Vagina (tissue), 2 donors: ENCODE data around the gene SSUH2. TPM values are rescaled to one million over a fixed set of nuclear protein-coding genes. Genes with fewer than 3 reads are reported as not detected.

Source experiments
- DNase-seq, 2 donors: peaks; one replicate each; pipeline ENCODE4 v3.0.0-alpha.2; 2017; ENCODE audit errors: extremely low spot score in 2 of 2
- H3K27ac ChIP-seq: fragments of 200-600 bp; sonication (generic); one replicate; pipeline ENCODE4 v1.5.1; 2019
- H3K27me3 ChIP-seq: fragments of 200-600 bp; sonication (generic); one replicate; pipeline ENCODE4 v1.5.1; 2019
- H3K36me3 ChIP-seq, 2 donors: fragments of 200-600 bp; sonication (generic); one replicate each; pipeline ENCODE4 v1.5.1; 2017 to 2019
- H3K4me1 ChIP-seq: fragments of 200-600 bp; sonication (generic); one replicate; pipeline ENCODE4 v1.5.1; 2019
- H3K4me3 ChIP-seq, 2 donors: fragments of 200-600 bp; sonication (generic); 1 replicate in 1 of 2; 2 replicates in 1 of 2; pipeline ENCODE4 v1.5.1; 2016 to 2019
- H3K9me3 ChIP-seq: fragments of 200-600 bp; sonication (generic); one replicate; pipeline ENCODE4 v1.5.1; 2019
- POLR2A ChIP-seq, 2 donors: fragments of 450-650 bp; IDR thresholded peaks; one replicate each; pipeline ENCODE4 v1.6.1; 2017; ENCODE audit warnings: antibody characterized with exemption in 2 of 2, mild to moderate bottlenecking in 2 of 2, moderate library complexity in 2 of 2
- POLR2AphosphoS5 ChIP-seq, 2 donors: sonication (generic); formaldehyde crosslinking; IDR thresholded peaks; one replicate each; pipeline ENCODE4 v1.9.0; 2017; ENCODE audit warnings: antibody characterized with exemption in 2 of 2, mild to moderate bottlenecking in 2 of 2, low read depth in 1 of 2; ENCODE audit not compliant: insufficient read depth in 1 of 2
- intact Hi-C: fragments of 100-400 bp; cut with DNase I; formaldehyde crosslinking; loops from one replicate; pipeline ENCODE4 v1.15.1; 2023
- total RNA-seq: library from RNA; depleted of rRNA; stranded (reverse); fragments of >200 nt; gene quantifications from one replicate; pipeline ENCODE4 v1.2.3, GENCODE V29; 2016
- TF ChIP-seq, protein P1 (sequence below), 3 experiments: fragments of 450-650 bp in 2 of 3; fragments of 200-600 bp in 1 of 3; sonication (generic) in 1 of 3; IDR thresholded peaks; one replicate each; pipeline ENCODE4 v1.5.1; 2017 to 2019; ENCODE audit warnings: antibody characterized with exemption in 3 of 3, mild to moderate bottlenecking in 2 of 3, moderate library complexity in 2 of 3

Gene SSUH2
- total RNA-seq, 1 donor from 2014 or later: not detected

DNA sequence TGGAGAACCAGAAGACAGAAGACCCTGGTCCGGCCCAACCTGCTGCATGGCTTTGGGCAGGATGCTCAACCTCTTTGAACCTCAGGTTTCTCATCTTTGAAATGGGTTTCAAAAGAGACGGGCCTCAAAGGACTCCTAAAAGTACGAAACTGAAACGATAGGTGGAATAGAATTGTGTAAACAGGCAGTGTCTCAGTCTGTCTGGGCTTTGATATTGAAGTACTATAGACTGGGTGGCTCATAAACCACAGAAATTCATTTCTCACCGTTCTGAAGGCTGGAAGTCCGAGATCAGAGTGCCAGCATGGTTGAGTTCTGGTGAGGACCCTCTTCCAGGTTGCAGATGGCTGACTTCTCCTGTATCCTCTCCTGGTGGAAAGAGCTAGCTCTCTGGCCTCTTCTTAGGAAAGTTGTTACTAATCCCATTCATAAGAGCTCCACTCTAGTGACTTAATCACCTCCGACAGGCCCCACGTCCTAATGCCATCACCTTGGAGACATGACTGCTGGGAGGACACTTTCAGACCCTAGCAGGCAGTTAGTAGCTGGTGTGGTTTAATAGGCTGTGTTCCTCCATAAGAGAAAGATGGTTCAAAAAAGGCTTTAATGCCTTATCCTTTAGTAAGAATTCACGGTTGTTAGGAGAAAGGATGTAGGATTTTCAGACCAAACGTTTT, 35.7 kb downstream of the SSUH2 start:
- H3K4me3 ChIP-seq: no peak overlapping the region
- DNase-seq: no peak
- H3K9me3 ChIP-seq: no peaks in the 10 kb centered on the region
- intact Hi-C loops: no loop called here
- H3K36me3 ChIP-seq: no peaks in the 10 kb centered on the region
- H3K27me3 ChIP-seq: no peaks in the 10 kb centered on the region
- TF ChIP-seq POLR2AphosphoS5 (IDR thresholded peaks at IDR 0.05; ENCODE audit: insufficient read depth in 1 of 2, low read depth in 1 of 2) (no peak), POLR2A (IDR thresholded peaks at IDR 0.05) (no peak)
- TF ChIP-seq, protein P1, sequence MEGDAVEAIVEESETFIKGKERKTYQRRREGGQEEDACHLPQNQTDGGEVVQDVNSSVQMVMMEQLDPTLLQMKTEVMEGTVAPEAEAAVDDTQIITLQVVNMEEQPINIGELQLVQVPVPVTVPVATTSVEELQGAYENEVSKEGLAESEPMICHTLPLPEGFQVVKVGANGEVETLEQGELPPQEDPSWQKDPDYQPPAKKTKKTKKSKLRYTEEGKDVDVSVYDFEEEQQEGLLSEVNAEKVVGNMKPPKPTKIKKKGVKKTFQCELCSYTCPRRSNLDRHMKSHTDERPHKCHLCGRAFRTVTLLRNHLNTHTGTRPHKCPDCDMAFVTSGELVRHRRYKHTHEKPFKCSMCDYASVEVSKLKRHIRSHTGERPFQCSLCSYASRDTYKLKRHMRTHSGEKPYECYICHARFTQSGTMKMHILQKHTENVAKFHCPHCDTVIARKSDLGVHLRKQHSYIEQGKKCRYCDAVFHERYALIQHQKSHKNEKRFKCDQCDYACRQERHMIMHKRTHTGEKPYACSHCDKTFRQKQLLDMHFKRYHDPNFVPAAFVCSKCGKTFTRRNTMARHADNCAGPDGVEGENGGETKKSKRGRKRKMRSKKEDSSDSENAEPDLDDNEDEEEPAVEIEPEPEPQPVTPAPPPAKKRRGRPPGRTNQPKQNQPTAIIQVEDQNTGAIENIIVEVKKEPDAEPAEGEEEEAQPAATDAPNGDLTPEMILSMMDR (IDR thresholded peaks at IDR 0.05): no peak
- no peak overlapping the region for H3K27ac ChIP-seq
- peaks cover 13% of the 10 kb centered on the region for H3K4me1 ChIP-seq

DNA sequence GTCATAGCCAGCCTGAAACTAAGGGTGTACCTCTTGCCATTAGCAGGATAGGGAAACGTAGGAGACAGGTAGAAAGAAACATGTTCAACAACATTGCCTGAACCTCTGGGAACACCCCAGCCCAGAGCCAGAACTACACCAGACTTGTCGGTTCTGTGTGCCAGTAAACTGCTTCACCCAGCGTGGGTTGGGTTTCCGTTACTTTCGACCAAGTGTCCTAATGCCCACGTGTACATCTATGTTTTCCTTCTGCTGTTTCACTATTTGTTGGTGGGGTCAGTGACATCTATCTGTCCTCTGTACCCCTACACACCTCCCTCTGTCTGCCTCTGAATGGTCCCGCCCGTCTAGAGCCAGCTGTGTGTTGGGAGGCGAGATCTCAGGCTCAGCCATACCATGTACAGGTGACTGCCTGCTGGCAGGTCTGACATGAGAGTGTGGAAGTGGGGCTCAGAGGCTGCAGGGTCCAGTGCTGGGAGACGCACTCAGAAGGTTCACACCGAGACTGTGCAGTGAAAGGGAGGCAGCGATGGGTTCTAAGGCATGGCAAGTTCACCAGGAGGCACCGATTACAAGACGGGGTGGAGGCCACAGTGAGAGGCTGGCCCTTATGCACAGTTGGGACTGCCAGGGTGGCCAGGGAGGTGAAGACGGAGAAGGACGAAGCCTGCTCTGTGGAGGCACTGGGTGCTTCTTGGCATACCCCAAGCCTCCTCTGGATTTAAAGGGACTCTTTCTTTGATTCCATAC, 36.4 kb downstream of the SSUH2 start:
- TF ChIP-seq POLR2AphosphoS5 (IDR thresholded peaks at IDR 0.05; ENCODE audit: insufficient read depth in 1 of 2, low read depth in 1 of 2): no peak
- TF ChIP-seq, protein P1 (IDR thresholded peaks at IDR 0.05): no peak
- no peak for TF ChIP-seq POLR2A (IDR thresholded peaks at IDR 0.05)
- peaks cover 17% of the 10 kb centered on the region for H3K4me1 ChIP-seq
- no peaks in the 10 kb centered on the region for H3K9me3 ChIP-seq
- H3K27me3 ChIP-seq: no peaks in the 10 kb centered on the region
- no peak overlapping the region for H3K4me3 ChIP-seq
- intact Hi-C loops: no loop called here
- DNase-seq: no peak
- H3K27ac ChIP-seq: no peak overlapping the region
- no peaks in the 10 kb centered on the region for H3K36me3 ChIP-seq

DNA sequence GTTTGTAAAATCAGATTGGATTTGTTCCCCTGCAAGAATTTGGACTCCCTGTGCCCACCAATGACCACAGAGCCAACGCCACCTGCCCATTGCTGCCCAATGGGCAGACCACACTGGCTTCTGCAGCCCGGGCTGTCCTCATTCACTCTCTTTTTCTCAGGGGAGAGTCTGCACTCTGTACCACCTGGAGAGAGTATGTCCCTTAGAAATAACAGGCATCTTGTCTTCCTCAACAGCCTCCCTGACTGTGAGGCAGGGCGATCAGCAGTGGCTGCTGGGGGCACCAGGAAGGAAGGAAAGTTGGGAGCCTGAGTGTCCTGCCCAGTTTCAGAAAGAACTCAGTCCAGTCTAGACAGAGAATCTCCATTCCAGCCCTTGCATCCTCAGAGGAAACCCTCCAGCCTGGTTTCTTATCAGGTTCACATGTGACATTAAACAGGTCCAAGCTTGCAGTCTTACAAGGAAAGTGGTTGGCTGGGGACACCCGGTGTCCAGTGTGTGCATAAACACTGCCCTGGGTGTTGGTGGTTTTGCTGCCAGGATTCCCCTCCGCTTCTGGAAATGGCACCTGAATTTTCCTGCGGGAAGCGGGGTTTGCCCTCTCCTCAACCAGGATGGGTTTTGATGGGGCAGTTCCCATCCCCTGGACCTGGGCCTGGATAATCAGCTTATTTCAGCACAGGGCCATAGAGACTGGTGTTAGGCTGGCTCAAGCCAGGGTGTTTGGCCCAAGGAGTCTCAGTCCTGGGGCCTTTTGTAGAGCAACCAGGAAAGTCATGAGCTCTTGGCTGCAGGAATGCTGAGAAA, 37.2 kb downstream of the SSUH2 start:
- Histone ChIP-seq H3K4me3 (no peak overlapping the region), H3K27me3 (no peaks in the 10 kb centered on the region), H3K27ac (no peak overlapping the region), H3K4me1 (peaks cover 19% of the 10 kb centered on the region), H3K36me3 (no peaks in the 10 kb centered on the region), H3K9me3 (no peaks in the 10 kb centered on the region)
- no peak for DNase-seq
- intact Hi-C loops: no loop called here
- TF ChIP-seq POLR2AphosphoS5 (IDR thresholded peaks at IDR 0.05; ENCODE audit: insufficient read depth in 1 of 2, low read depth in 1 of 2): peak in 1 of 2 donors; percentile 35
- TF ChIP-seq POLR2A (IDR thresholded peaks at IDR 0.05): no peak
- TF ChIP-seq, protein P1 (IDR thresholded peaks at IDR 0.05): peak; percentile 46 to 65 (median 56)

DNA sequence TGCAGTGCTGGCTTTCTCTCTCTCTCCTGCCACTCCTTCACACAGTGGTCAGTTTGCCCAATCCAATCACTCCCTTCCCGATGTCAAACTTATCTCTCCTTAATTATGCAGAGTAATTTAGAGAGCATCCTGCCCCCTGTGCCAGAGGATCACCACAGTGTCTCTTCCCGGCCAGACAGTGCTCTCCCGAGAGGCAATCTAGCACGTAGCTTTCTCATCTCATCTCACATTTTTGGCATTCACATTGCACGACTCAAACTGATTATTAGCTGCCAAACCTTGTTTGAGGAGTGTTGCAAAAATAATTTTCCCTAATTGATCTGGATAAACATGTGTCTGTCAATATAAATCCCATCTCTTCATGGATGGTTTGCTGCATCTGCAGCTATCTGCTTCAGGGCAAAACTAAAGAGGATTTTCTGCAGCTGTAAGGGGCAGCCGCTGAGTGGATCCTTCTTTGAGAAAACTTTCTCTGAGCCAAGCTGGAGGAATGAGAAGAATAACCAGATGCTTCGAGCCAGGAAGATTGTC, 37.8 kb downstream of the SSUH2 start:
- no peak overlapping the region for H3K27ac ChIP-seq
- H3K4me3 ChIP-seq: no peak overlapping the region
- TF ChIP-seq POLR2A (IDR thresholded peaks at IDR 0.05): no peak
- TF ChIP-seq, protein P1 (IDR thresholded peaks at IDR 0.05): no peak
- no peak for TF ChIP-seq POLR2AphosphoS5 (IDR thresholded peaks at IDR 0.05; ENCODE audit: insufficient read depth in 1 of 2, low read depth in 1 of 2)
- intact Hi-C loops: no loop called here
- DNase-seq: no peak
- no peaks in the 10 kb centered on the region for H3K9me3 ChIP-seq
- no peaks in the 10 kb centered on the region for H3K27me3 ChIP-seq
- H3K4me1 ChIP-seq: peaks cover 19% of the 10 kb centered on the region
- H3K36me3 ChIP-seq: no peaks in the 10 kb centered on the region
